HL-60/S4 treated with retinoic acid at 250 ng/mL for 4 days and 3 days (cell line): ENCODE measurements around the gene FOXA2.

Source experiments
- in situ Hi-C: fragments of 300-500 bp; cut with MboI; formaldehyde crosslinking; loops from 2 replicates; pipeline ENCODE4 v1.7.0; 2022; ENCODE audit warnings: low sequenced_read_pairs

Gene FOXA2

DNA sequence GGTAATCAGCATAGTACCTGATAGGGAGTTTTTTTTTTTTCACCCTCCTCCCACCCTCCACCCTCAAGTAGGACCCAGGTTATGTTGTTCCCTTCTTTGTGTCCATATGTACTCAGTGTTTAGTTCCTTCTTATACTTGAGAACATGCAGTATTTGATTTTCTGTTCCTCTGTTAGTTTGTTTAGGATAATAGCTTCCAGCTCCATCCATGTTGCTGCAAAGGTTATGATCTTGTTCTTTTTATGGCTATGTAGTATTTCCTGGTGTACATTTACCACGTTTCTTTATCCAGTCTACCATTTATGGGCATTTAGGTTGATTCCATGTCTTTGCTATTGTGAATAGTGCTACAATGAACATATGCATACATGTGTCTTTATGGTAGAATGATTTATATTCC lies 41.9 kb downstream of the FOXA2 start:
- in situ Hi-C loops = no loop called here

DNA sequence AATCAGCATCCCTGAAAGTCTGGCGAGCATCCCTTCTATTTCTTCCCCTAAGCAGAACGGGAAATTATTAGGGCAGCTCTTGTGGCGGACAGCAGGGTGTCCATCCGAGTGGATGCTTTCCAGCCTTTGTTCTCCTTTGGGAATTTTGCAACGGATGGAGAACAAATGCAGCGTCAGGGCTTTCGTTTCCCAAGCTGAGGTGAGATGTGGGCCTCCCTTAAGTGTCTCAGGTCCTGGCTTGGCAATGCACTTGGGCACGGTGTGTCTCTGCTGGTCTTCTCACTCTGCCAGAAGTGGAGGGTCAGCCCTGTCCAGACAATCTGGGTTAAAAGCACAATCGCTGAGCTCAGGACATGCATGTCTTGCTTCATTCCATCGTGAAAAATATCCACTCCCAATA lies 43.5 kb downstream of the FOXA2 start:
- in situ Hi-C loops = no loop called here

GRCh38 chr20:22536956-22537756 lies 47.2 kb downstream of the FOXA2 start:
- in situ Hi-C loops = no loop called here

DNA sequence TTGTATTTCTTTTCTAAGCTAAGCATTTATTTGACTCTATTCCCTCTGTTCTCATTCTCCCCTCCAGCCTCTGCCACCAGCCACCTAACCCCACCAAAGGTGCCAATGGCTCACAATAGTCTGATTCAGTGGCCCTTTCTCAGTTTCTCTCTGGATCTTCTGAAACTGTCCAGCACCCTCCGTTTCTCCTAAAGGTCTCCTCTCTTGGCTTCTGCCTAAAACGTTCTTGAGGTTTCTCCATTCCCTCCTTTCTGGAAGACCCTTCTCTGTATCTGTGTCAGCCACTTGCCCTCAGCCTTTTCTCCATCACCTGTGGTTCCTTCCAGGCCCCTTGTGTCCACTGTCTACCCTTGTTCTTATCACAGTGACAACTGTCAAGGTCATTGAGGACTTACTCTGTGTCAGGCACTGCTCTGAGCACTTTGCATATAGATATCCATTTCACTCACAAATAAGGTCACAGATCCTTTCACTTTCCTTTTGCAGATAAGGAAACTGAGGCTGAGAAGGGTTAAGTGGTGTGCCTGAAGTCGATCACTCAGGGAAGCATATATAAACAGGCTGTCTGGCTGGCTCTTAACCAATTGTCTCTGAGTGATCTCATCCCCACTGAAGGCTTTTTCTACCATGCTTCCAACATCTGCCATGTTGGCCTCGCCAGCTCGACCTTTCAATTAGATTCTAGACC lies 48.1 kb downstream of the FOXA2 start:
- in situ Hi-C loops = no loop called here

GRCh38 chr20:22535483-22535882 lies 48.9 kb downstream of the FOXA2 start:
- in situ Hi-C loops = no loop called here

- in situ Hi-C loops = no loop called here
Observed at GRCh38 chr20:22533823-22534751, 50.3 kb downstream of the FOXA2 start.

GRCh38 chr20:22532598-22532997 lies 51.8 kb downstream of the FOXA2 start:
- in situ Hi-C loops = no loop called here

DNA sequence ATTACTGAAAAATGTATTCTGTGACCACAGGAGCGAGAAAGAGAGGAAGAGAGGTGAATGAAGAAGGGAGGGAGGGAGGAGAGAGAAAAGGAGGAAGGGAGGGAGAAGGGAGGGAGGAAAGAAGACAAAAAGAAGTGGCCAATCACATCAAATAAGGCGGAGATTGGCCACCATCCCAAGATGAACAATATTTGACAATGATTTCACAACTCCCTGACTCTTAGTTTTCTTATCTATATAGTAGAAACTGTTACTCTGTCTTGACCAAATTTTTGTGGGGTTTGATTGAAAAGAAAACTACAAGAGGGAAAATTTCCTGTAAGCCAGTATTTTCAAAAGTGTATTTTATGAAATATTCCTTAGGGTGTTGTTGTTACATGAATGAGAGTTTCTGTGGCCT lies 52.6 kb downstream of the FOXA2 start:
- in situ Hi-C loops = no loop called here

DNA sequence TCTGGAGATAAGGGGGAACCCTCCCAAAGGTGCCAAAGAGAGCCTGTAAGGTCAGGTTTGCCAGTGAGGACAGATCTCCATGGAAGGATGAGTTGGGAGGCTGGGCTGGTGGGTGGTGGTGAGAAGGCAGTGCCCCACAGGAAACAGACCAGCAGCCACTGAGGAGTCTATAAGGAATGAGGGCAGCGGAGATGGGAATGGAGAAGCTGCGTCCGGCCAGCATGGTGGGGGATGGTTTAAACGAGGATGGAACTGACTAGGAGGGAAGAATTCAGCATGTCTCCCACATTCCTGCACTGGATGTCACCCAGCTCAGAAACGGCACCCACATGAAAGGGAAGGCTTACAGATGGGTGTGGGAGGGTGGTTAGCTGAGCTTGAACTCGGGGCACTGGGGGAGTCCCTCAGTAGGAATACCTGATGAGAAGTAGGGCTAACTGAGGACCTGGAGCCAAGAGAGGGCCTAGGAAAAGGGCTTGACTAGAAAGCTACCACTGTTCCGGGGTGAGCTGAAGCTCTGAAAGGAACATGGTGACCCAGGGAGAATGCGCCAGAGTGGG lies 53.2 kb downstream of the FOXA2 start:
- in situ Hi-C loops = no loop called here
